ENCODE results near the gene SLC39A11.

GRCh38 chr17:72863526-72864211, 228.8 kb downstream of the SLC39A11 start:
- TF ChIP-seq CTCF (IDR thresholded peaks at IDR 0.05), result no peak
- no peak for TF ChIP-seq POLR2A (IDR thresholded peaks at IDR 0.05)
